Effector memory CD4-positive, alpha-beta T cell (primary cell): ENCODE data around the gene MAJIN.

Experiments used
- DNase-seq, 3 donors: peaks; one replicate each; pipeline ENCODE4 v3.0.0-alpha.2; 2020
- H3K27ac ChIP-seq: 2 replicates; pipeline ENCODE4 v1.7.0; 2013; ENCODE audit warnings: mild to moderate bottlenecking, low read length, moderate library complexity; ENCODE audit not compliant: insufficient read depth, poor library complexity, severe bottlenecking
- H3K27me3 ChIP-seq: replicated peaks from 2 replicates; pipeline ENCODE4 v1.7.0; 2013; ENCODE audit warnings: mild to moderate bottlenecking, low read length; ENCODE audit not compliant: insufficient read depth, control insufficient read depth, poor library complexity, severe bottlenecking
- H3K36me3 ChIP-seq: 2 replicates; pipeline ENCODE4 v1.7.0; 2013; ENCODE audit warnings: mild to moderate bottlenecking, low read length, moderate library complexity; ENCODE audit not compliant: control insufficient read depth, insufficient read depth
- H3K4me1 ChIP-seq: 2 replicates; pipeline ENCODE4 v1.7.0; 2013; ENCODE audit warnings: low read length, mild to moderate bottlenecking; ENCODE audit not compliant: control insufficient read depth, insufficient read depth, poor library complexity, severe bottlenecking
- H3K4me3 ChIP-seq: 2 replicates; pipeline ENCODE4 v1.7.0; 2013; ENCODE audit warnings: low read length, low read depth, mild to moderate bottlenecking; ENCODE audit not compliant: insufficient read depth, poor library complexity, severe bottlenecking
- H3K9me3 ChIP-seq: 2 replicates; pipeline ENCODE4 v1.7.0; 2013; ENCODE audit warnings: mild to moderate bottlenecking, low read length, moderate library complexity; ENCODE audit not compliant: control insufficient read depth

Gene MAJIN

GRCh38 chr11:64963072-64963631, 8.8 kb downstream of the MAJIN start:
- H3K27ac ChIP-seq = no peak overlapping the region
- no peak overlapping the region for H3K4me3 ChIP-seq
- no peaks in the 10 kb centered on the region for H3K27me3 ChIP-seq
- no peak for DNase-seq
- no peaks in the 10 kb centered on the region for H3K4me1 ChIP-seq
- H3K9me3 ChIP-seq = no peaks in the 10 kb centered on the region
- no peaks in the 10 kb centered on the region for H3K36me3 ChIP-seq

- no peak overlapping the region for H3K27ac ChIP-seq
- no peak for DNase-seq
Observed at GRCh38 chr11:64960719-64961118, 11.2 kb downstream of the MAJIN start.

GRCh38 chr11:64959498-64959897, 12.4 kb downstream of the MAJIN start:
- H3K9me3 ChIP-seq = no peaks in the 10 kb centered on the region
- no peaks in the 10 kb centered on the region for H3K27me3 ChIP-seq
- H3K4me3 ChIP-seq = no peak overlapping the region
- no peak for DNase-seq
- no peaks in the 10 kb centered on the region for H3K36me3 ChIP-seq
- H3K27ac ChIP-seq = no peak overlapping the region
- H3K4me1 ChIP-seq = no peaks in the 10 kb centered on the region

More at GRCh38 chr11:64960719-64961118, 11.2 kb downstream of the MAJIN start:
- Histone ChIP-seq H3K27me3 (no peaks in the 10 kb centered on the region), H3K9me3 (no peaks in the 10 kb centered on the region), H3K36me3 (no peaks in the 10 kb centered on the region), H3K4me3 (no peak overlapping the region), H3K4me1 (no peaks in the 10 kb centered on the region)

- H3K4me3 ChIP-seq = no peak overlapping the region
- no peak for DNase-seq
- no peak overlapping the region for H3K27ac ChIP-seq
- no peaks in the 10 kb centered on the region for H3K9me3 ChIP-seq
- no peaks in the 10 kb centered on the region for H3K4me1 ChIP-seq
- no peaks in the 10 kb centered on the region for H3K27me3 ChIP-seq
- H3K36me3 ChIP-seq = no peaks in the 10 kb centered on the region
Observed at GRCh38 chr11:64954201-64954600, 17.7 kb downstream of the MAJIN start.

GRCh38 chr11:64951529-64951928, 20.4 kb downstream of the MAJIN start:
- Histone ChIP-seq H3K27ac (no peak overlapping the region), H3K9me3 (no peaks in the 10 kb centered on the region), H3K4me1 (no peaks in the 10 kb centered on the region), H3K36me3 (no peaks in the 10 kb centered on the region), H3K27me3 (no peaks in the 10 kb centered on the region), H3K4me3 (no peak overlapping the region)
- DNase-seq = no peak

GRCh38 chr11:64947208-64947814, 24.6 kb downstream of the MAJIN start:
- H3K27me3 ChIP-seq = no peaks in the 10 kb centered on the region
- no peak for DNase-seq

GRCh38 chr11:64936539-64936938, 35.4 kb downstream of the MAJIN start:
- no peaks in the 10 kb centered on the region for H3K4me1 ChIP-seq
- no peak for DNase-seq
- no peak overlapping the region for H3K27ac ChIP-seq
- H3K27me3 ChIP-seq = no peaks in the 10 kb centered on the region
- H3K4me3 ChIP-seq = no peak overlapping the region
- no peaks in the 10 kb centered on the region for H3K9me3 ChIP-seq
- peaks cover 7% of the 10 kb centered on the region for H3K36me3 ChIP-seq

More at GRCh38 chr11:64947208-64947814, 24.6 kb downstream of the MAJIN start:
- H3K36me3 ChIP-seq = no peaks in the 10 kb centered on the region
- H3K4me1 ChIP-seq = no peaks in the 10 kb centered on the region
- H3K27ac ChIP-seq = no peak overlapping the region
- H3K4me3 ChIP-seq = no peak overlapping the region
- no peaks in the 10 kb centered on the region for H3K9me3 ChIP-seq

GRCh38 chr11:64935359-64936081, 36.4 kb downstream of the MAJIN start, which contains the start of gene GPHA2:
Gene GPHA2, minus strand, starts transcription at chr11:64935893. Its CDS starts 433 bp downstream, at chr11:64935460.
- Histone ChIP-seq H3K4me1 (no peaks in the 10 kb centered on the region), H3K4me3 (no peak within 1 kb of the TSS), H3K9me3 (no peaks in the 10 kb centered on the region), H3K27me3 (no peaks in the 10 kb centered on the region), H3K36me3 (peaks cover 17% of the 10 kb centered on the region), H3K27ac (no peak within 1 kb of the TSS)
- DNase-seq = no peak

- H3K4me3 ChIP-seq = no peak overlapping the region
- no peaks in the 10 kb centered on the region for H3K4me1 ChIP-seq
- peaks cover 24% of the 10 kb centered on the region for H3K36me3 ChIP-seq
- no peaks in the 10 kb centered on the region for H3K9me3 ChIP-seq
- no peak overlapping the region for H3K27ac ChIP-seq
- no peaks in the 10 kb centered on the region for H3K27me3 ChIP-seq
- DNase-seq = no peak
Observed at GRCh38 chr11:64934682-64935358, 37.1 kb downstream of the MAJIN start.
